HL-60 (cell line): ENCODE measurements around the gene SLC22A17.

Source experiments
- DNase-seq, 2 experiments: peaks; one replicate each; pipeline ENCODE4 v3.0.0-alpha.2; 2010 to 2020; ENCODE audit warnings: low read depth in 1 of 2, low spot score in 1 of 2
- H3K27ac ChIP-seq: fragments of 250-450 bp; sonication (Bioruptor Pico); replicated peaks from 2 replicates; pipeline ENCODE4 v1.5.1; 2020; ENCODE audit warnings: mild to moderate bottlenecking, moderate library complexity
- H3K27me3 ChIP-seq: fragments of 250-450 bp; sonication (Bioruptor Pico); 2 replicates; pipeline ENCODE4 v1.5.1; 2021; ENCODE audit warnings: mild to moderate bottlenecking, moderate library complexity; ENCODE audit not compliant: insufficient read depth, poor library complexity, severe bottlenecking
- H3K4me3 ChIP-seq: replicated peaks from 2 replicates; pipeline ENCODE4 v1.5.1; 2011; ENCODE audit warnings: mild to moderate bottlenecking, control low read depth, low read length; ENCODE audit not compliant: insufficient read depth
- GABPA ChIP-seq: IDR thresholded peaks from 2 replicates; pipeline ENCODE4 v1.6.1; 2012; ENCODE audit warnings: low read depth
- POLR2AphosphoS5 ChIP-seq: IDR thresholded peaks from 2 replicates; pipeline ENCODE4 v1.6.1; 2012; ENCODE audit warnings: low read depth
- SPI1 ChIP-seq: IDR thresholded peaks from 2 replicates; pipeline ENCODE4 v1.6.1; 2012; ENCODE audit warnings: low read depth, mild to moderate bottlenecking, borderline replicate concordance
- TF ChIP-seq, protein P1 (sequence below): IDR thresholded peaks from 2 replicates; pipeline ENCODE4 v1.6.1; 2012; ENCODE audit warnings: low read depth; ENCODE audit not compliant: insufficient replicate concordance
- TF ChIP-seq, protein P2 (sequence below): IDR thresholded peaks from one replicate; pipeline ENCODE4 v1.5.1; 2011; ENCODE audit warnings: low read length, control low read depth, inconsistent platforms; ENCODE audit not compliant: insufficient read depth

Gene SLC22A17

DNA sequence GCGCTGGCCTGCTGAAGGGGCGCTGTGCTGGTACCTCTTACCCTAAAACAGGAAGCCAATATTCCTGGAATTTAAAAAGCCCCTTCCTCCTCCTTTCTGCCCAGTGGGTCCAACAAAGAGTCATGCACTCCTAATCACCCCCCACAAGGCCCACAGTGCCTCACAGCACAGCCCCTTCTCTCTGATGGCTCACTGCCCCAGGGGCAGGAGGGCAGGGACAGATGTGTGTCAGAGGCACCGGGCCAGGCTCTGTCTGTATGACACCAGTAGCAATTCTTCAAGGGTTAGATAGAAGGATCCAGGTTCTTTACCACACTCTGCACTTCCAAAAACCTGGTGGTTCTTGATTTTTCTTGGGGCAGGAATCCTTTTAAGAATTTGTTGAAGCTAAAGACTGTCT is 46.4 kb upstream of the SLC22A17 start:
- TF ChIP-seq POLR2AphosphoS5 (no peak), GABPA (no peak), SPI1 (no peak)
- TF ChIP-seq, protein P1, sequence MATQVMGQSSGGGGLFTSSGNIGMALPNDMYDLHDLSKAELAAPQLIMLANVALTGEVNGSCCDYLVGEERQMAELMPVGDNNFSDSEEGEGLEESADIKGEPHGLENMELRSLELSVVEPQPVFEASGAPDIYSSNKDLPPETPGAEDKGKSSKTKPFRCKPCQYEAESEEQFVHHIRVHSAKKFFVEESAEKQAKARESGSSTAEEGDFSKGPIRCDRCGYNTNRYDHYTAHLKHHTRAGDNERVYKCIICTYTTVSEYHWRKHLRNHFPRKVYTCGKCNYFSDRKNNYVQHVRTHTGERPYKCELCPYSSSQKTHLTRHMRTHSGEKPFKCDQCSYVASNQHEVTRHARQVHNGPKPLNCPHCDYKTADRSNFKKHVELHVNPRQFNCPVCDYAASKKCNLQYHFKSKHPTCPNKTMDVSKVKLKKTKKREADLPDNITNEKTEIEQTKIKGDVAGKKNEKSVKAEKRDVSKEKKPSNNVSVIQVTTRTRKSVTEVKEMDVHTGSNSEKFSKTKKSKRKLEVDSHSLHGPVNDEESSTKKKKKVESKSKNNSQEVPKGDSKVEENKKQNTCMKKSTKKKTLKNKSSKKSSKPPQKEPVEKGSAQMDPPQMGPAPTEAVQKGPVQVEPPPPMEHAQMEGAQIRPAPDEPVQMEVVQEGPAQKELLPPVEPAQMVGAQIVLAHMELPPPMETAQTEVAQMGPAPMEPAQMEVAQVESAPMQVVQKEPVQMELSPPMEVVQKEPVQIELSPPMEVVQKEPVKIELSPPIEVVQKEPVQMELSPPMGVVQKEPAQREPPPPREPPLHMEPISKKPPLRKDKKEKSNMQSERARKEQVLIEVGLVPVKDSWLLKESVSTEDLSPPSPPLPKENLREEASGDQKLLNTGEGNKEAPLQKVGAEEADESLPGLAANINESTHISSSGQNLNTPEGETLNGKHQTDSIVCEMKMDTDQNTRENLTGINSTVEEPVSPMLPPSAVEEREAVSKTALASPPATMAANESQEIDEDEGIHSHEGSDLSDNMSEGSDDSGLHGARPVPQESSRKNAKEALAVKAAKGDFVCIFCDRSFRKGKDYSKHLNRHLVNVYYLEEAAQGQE = no peak
- TF ChIP-seq, protein P2, sequence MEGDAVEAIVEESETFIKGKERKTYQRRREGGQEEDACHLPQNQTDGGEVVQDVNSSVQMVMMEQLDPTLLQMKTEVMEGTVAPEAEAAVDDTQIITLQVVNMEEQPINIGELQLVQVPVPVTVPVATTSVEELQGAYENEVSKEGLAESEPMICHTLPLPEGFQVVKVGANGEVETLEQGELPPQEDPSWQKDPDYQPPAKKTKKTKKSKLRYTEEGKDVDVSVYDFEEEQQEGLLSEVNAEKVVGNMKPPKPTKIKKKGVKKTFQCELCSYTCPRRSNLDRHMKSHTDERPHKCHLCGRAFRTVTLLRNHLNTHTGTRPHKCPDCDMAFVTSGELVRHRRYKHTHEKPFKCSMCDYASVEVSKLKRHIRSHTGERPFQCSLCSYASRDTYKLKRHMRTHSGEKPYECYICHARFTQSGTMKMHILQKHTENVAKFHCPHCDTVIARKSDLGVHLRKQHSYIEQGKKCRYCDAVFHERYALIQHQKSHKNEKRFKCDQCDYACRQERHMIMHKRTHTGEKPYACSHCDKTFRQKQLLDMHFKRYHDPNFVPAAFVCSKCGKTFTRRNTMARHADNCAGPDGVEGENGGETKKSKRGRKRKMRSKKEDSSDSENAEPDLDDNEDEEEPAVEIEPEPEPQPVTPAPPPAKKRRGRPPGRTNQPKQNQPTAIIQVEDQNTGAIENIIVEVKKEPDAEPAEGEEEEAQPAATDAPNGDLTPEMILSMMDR = no peak
- no peak overlapping the region for H3K27ac ChIP-seq
- H3K4me3 ChIP-seq = no peak overlapping the region
- no peak for DNase-seq
- H3K27me3 ChIP-seq = no peaks in the 10 kb centered on the region

DNA sequence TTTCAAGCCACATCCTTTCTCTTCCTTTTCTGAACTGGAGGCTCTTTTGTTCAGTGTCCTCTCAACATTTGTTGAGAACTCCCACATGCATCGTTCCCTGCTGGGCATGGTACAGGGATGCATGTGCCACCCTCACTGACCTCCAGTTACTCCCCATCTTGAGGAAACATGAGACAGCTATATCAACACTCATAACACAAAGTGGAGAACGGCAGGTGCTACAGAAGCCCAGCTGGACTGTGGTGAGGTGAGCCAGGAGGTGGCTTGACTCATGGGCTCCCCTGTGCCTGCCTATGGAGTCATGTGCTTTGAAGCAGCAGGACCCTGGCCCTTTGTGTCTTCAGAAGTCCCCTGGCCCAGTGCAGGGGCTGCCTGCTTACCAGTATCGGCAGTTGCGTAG is 45.7 kb upstream of the SLC22A17 start:
- DNase-seq = no peak
- TF ChIP-seq SPI1 (no peak), GABPA (no peak), POLR2AphosphoS5 (no peak)
- TF ChIP-seq, protein P2 = no peak
- TF ChIP-seq, protein P1 = no peak
- Histone ChIP-seq H3K27me3 (no peaks in the 10 kb centered on the region), H3K4me3 (no peak overlapping the region), H3K27ac (no peak overlapping the region)

DNA sequence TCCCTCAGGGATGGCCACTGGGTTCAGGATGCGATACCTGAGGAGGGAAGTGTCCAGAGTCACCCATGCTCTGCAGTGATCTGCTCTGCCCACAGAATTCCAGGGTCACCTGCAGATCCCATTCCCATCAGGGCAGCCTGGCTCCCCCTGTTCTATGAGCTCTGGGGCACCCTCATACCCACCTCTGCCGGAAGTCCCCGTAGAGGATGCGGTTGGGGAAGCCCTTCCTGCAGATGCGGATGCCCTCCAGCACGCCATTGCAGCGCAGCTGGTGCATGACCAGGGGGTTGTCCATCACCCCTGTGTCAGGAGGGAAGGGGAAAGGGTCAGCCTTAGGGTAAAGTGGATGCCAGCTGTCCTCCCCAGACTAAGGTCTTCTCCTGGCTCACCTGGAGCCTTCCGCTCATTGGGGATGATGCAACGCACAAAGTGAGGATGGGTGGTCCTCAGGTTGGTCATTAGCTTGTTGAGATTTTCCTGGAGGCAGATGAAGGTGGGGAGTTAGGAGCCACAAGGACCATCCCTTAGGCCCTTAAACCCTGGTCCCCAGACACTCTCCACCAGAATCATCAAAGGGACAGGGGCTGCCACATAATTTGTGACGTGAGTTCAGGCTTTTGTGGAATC is 44.2 kb upstream of the SLC22A17 start:
- no peak overlapping the region for H3K4me3 ChIP-seq
- no peaks in the 10 kb centered on the region for H3K27me3 ChIP-seq
- no peak for DNase-seq
- TF ChIP-seq POLR2AphosphoS5 = no peak
- no peak for TF ChIP-seq SPI1
- TF ChIP-seq, protein P2 = no peak
- TF ChIP-seq, protein P1 = no peak
- TF ChIP-seq GABPA = no peak
- H3K27ac ChIP-seq = no peak overlapping the region
